GM13977 (cell line): ENCODE data around the gene CALHM5.

Source experiments
- DNase-seq: peaks from one replicate; pipeline ENCODE4 v3.0.0; 2012; ENCODE audit warnings: low spot score
- CTCF ChIP-seq: IDR thresholded peaks from 2 replicates; pipeline ENCODE4 v1.5.1; 2012; ENCODE audit warnings: mild to moderate bottlenecking, control low read depth; ENCODE audit not compliant: insufficient read depth; ENCODE audit errors: extremely low read depth, missing control alignments
- in situ Hi-C: fragments of 300-500 bp; cut with MboI; formaldehyde crosslinking; loops from one replicate; pipeline ENCODE4 v1.12.0; 2022; ENCODE audit warnings: low sequenced_read_pairs, low pct_unique_long_range_greater_than_20kb, mixed read lengths, inconsistent platforms; ENCODE audit not compliant: unreplicated experiment

CALHM5 gene

DNA sequence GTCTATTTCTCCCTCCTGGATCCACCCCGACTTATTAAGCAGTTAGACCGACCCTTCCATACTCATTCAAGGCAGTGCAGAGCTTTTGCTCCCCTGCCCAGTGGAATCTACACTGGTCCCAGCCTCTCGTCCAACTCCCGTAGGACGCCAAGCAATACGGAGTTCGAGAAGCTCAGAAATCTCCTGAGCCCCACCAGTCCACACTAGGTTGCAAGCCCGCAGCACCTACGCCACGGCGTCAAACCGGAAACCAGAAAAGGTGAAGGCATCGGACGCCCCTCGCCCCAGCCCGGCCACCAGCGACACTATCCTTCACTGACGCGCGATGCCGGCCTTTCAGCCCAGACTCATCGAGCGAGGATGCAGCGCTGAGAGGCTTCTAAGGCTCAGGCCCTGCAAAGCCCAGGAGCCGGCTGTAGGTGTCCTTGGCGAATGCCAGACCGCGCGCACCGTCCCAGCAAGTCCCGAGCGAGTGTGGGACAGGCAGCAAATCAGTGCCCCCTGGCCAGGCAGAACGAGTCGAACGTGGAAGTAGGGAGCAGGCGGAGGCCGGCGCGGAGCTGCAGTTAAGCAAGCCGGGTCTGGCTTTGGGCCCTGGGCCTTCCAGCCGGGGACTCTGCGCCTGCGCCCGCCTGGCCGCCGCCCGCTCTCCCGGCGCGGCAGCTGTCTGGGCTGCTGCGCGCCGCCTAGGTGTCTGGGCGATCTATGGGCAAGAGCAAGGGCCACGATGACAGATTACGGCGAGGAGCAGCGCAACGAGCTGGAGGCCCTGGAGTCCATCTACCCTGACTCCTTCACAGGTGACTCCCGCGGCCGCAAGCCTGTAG is 59.6 kb downstream of the CALHM5 start, which contains the start of gene RWDD1:
TSS of gene RWDD1 (plus strand) at position 649 of the 827 bp plus-strand sequence. CDS start at position 728, 79 bp downstream.
- in situ Hi-C loops = no loop called here
- DNase-seq = peak; percentile 96
- peak; percentile 9 for TF ChIP-seq CTCF

- in situ Hi-C loops = no loop called here
- DNase-seq = no peak
- TF ChIP-seq CTCF = no peak
Measured at GRCh38 chr6:116571683-116572000, 60.2 kb downstream of the CALHM5 start.

DNA sequence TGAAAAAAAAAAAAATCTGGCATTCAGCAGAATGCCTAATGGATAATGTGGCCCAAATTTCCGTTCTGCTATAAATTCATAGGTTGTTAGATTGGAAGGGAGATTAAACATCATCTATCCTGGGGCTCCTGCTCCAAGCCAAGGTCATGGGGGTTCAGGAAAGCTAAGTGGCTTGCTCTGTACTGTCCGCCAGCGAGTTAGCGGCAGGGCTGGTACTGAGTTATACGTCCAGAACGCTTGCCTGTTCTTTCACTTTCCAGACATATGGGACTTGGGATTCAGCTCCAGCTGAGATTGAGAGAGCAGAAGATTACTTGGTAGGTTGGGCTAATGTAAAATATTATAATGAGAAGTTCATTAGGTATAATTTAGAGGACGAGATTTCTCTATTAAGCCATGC is 60.7 kb downstream of the CALHM5 start:
- TF ChIP-seq CTCF = no peak
- peak; percentile 38 for DNase-seq
- in situ Hi-C loops = no loop called here
